K562 (cell line): ENCODE measurements around the gene USB1. TPM values are rescaled to one million over a fixed set of nuclear protein-coding genes. Genes with fewer than 3 reads are reported as not detected.

Experiments used
- CBX3 ChIP-seq, 2 experiments: IDR thresholded peaks; 1 replicate in 1 of 2; 2 replicates in 1 of 2; pipeline ENCODE4 v1.6.1; 2012; ENCODE audit warnings: inconsistent platforms in 2 of 2, low read length in 2 of 2, borderline replicate concordance in 1 of 2, control low read depth in 1 of 2
- NFIX ChIP-seq: fragments of 250-450 bp; sonication (Bioruptor Pico); IDR thresholded peaks from 2 replicates; pipeline ENCODE4 v1.4.0; 2020; ENCODE audit warnings: low read depth, mild to moderate bottlenecking, moderate library complexity
- RBFOX2 ChIP-seq: fragments of 200-400 bp; formaldehyde crosslinking; IDR thresholded peaks from 2 replicates; pipeline ENCODE4 v1.6.1; 2017; ENCODE audit warnings: low read depth, mild to moderate bottlenecking, low read length, moderate library complexity
- ZBTB17 ChIP-seq: fragments of 450-650 bp; formaldehyde crosslinking; IDR thresholded peaks from 2 replicates; pipeline ENCODE4 v1.4.0; 2020; ENCODE audit warnings: mild to moderate bottlenecking
- polyA plus RNA-seq, 8 experiments: library from polyadenylated mRNA; depleted of rRNA in 4 of 8; stranded (reverse) in 5 of 8; unstranded in 3 of 8; fragments of >200 nt; fragmentation: Nextera tagmentation in 2 of 8; fragmentation: Illumina TruSeq in 1 of 8; extraction: Ambion mirVana in 2 of 8; extraction: Trizol in 1 of 8; gene quantifications; 2 replicates each; pipeline versions ENCODE4 v1.2.1 to v1.2.3, GENCODE V29; 2011 to 2014; ENCODE audit warnings: inconsistent platforms in 1 of 8, missing spikeins in 1 of 8
- total RNA-seq, 7 experiments: library from RNA; depleted of rRNA in 6 of 7; stranded (reverse); fragments of >200 nt in 6 of 7; fragmentation: Illumina TruSeq in 2 of 7; extraction: Trizol in 2 of 7; gene quantifications; 2 replicates each; pipeline versions ENCODE4 v1.2.1 to v1.2.3, GENCODE V29; 2011 to 2021; ENCODE audit warnings: low replicate concordance in 1 of 7
- TF ChIP-seq, protein P1 (sequence below): fragments of 250-450 bp; sonication (Bioruptor Pico); IDR thresholded peaks from 2 replicates; pipeline ENCODE4 v1.4.0; 2020
- TF ChIP-seq, protein P2 (sequence below), 2 experiments: IDR thresholded peaks in 1 of 2; conservative IDR thresholded peaks in 1 of 2; 2 replicates each; pipeline ENCODE4 v1.6.1; 2016; ENCODE audit warnings: low read depth in 2 of 2, mild to moderate bottlenecking in 1 of 2, missing compliant biosample characterization in 1 of 2, missing genetic modification characterization in 1 of 2, moderate library complexity in 1 of 2
- TF ChIP-seq, protein P3 (sequence below), 2 experiments: fragments of 450-650 bp; IDR thresholded peaks; 2 replicates each; pipeline ENCODE4 v1.6.1; 2016

USB1 gene
- total and polyA plus RNA-seq, 9 of the 15 experiments (the other 6 are each of a cell fraction or from before 2014, with no cell fraction given), result 11.6 to 73.6 (median 19.4) TPM

DNA sequence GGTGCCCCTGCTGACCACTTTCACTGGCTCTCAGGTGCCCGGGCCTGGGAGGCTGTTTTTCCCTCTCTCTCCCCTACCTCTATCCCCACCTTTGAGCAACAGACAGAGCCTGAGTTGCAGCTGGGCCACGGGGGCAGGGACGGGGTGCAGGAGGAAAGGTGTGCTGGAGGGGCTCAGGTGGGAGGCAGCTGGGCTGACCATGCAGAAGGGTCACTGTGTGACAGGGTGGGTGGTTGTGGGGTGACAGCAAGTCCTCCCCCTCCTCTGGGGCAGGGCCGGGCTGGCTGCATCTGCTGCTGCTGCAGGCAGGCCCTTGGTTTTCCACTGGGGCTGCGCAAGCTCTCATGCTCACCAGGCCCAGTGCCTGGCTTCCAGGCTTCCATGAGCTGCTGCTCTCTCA lies 7.3 kb upstream of the USB1 start (continued):
- TF ChIP-seq, protein P1, sequence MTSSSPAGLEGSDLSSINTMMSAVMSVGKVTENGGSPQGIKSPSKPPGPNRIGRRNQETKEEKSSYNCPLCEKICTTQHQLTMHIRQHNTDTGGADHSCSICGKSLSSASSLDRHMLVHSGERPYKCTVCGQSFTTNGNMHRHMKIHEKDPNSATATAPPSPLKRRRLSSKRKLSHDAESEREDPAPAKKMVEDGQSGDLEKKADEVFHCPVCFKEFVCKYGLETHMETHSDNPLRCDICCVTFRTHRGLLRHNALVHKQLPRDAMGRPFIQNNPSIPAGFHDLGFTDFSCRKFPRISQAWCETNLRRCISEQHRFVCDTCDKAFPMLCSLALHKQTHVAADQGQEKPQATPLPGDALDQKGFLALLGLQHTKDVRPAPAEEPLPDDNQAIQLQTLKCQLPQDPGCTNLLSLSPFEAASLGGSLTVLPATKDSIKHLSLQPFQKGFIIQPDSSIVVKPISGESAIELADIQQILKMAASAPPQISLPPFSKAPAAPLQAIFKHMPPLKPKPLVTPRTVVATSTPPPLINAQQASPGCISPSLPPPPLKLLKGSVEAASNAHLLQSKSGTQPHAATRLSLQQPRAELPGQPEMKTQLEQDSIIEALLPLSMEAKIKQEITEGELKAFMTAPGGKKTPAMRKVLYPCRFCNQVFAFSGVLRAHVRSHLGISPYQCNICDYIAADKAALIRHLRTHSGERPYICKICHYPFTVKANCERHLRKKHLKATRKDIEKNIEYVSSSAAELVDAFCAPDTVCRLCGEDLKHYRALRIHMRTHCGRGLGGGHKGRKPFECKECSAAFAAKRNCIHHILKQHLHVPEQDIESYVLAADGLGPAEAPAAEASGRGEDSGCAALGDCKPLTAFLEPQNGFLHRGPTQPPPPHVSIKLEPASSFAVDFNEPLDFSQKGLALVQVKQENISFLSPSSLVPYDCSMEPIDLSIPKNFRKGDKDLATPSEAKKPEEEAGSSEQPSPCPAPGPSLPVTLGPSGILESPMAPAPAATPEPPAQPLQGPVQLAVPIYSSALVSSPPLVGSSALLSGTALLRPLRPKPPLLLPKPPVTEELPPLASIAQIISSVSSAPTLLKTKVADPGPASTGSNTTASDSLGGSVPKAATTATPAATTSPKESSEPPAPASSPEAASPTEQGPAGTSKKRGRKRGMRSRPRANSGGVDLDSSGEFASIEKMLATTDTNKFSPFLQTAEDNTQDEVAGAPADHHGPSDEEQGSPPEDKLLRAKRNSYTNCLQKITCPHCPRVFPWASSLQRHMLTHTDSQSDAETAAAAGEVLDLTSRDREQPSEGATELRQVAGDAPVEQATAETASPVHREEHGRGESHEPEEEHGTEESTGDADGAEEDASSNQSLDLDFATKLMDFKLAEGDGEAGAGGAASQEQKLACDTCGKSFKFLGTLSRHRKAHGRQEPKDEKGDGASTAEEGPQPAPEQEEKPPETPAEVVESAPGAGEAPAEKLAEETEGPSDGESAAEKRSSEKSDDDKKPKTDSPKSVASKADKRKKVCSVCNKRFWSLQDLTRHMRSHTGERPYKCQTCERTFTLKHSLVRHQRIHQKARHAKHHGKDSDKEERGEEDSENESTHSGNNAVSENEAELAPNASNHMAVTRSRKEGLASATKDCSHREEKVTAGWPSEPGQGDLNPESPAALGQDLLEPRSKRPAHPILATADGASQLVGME (CRISPR knock-in tag), result no peak
- TF ChIP-seq RBFOX2 (peak; percentile 40; the same call in 1 of the 2 replicates), CBX3 (IDR thresholded peaks at IDR 0.05; ENCODE audit: borderline replicate concordance in 1 of 2, low read length in 2 of 2) (no peak), ZBTB17 (CRISPR knock-in tag) (no peak), NFIX (no peak)
- TF ChIP-seq, protein P2, sequence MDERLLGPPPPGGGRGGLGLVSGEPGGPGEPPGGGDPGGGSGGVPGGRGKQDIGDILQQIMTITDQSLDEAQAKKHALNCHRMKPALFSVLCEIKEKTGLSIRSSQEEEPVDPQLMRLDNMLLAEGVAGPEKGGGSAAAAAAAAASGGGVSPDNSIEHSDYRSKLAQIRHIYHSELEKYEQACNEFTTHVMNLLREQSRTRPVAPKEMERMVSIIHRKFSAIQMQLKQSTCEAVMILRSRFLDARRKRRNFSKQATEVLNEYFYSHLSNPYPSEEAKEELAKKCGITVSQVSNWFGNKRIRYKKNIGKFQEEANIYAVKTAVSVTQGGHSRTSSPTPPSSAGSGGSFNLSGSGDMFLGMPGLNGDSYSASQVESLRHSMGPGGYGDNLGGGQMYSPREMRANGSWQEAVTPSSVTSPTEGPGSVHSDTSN (CRISPR knock-in tag; IDR thresholded peaks at IDR 0.05; ENCODE audit: low read depth), result no peak
- TF ChIP-seq, protein P2 (tag; conservative IDR thresholded peaks at IDR 0.05; ENCODE audit: low read depth), result no peak
- TF ChIP-seq, protein P3, sequence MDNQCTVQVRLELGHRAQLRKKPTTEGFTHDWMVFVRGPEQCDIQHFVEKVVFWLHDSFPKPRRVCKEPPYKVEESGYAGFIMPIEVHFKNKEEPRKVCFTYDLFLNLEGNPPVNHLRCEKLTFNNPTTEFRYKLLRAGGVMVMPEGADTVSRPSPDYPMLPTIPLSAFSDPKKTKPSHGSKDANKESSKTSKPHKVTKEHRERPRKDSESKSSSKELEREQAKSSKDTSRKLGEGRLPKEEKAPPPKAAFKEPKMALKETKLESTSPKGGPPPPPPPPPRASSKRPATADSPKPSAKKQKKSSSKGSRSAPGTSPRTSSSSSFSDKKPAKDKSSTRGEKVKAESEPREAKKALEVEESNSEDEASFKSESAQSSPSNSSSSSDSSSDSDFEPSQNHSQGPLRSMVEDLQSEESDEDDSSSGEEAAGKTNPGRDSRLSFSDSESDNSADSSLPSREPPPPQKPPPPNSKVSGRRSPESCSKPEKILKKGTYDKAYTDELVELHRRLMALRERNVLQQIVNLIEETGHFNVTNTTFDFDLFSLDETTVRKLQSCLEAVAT (IDR thresholded peaks at IDR 0.05), result no peak
